ENCODE measurements around the gene CYP17A1. TPM values are rescaled to one million over a fixed set of nuclear protein-coding genes. Genes with fewer than 3 reads are reported as not detected.

CYP17A1 gene, protein sequence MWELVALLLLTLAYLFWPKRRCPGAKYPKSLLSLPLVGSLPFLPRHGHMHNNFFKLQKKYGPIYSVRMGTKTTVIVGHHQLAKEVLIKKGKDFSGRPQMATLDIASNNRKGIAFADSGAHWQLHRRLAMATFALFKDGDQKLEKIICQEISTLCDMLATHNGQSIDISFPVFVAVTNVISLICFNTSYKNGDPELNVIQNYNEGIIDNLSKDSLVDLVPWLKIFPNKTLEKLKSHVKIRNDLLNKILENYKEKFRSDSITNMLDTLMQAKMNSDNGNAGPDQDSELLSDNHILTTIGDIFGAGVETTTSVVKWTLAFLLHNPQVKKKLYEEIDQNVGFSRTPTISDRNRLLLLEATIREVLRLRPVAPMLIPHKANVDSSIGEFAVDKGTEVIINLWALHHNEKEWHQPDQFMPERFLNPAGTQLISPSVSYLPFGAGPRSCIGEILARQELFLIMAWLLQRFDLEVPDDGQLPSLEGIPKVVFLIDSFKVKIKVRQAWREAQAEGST
- 10 to 100 TPM in 3 of 4 donors, 1 to 10 TPM in 1; 4.0 to 29.1 (median 15.9) TPM for total RNA-seq

DNA sequence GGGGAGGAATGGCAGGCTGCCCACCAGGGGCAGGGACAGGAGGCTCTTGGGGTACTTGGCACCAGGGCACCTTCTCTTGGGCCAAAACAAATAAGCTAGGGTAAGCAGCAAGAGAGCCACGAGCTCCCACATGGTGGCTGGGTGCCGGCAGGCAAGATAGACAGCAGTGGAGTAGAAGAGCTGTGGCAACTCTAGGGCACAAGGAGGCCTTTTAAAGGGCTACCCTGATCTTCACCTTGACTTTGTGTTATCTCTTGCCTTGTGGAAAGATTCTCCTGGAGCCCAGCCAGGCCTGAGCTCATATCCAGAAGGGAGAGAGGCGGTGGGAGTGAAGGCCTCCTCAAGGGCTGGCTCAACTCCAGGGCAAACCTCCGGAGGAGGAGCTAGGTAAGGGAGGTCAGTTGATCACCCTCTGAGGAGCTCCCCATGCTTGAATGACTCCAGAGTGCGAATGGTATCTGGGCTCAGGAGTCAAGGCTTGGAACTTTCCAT lies at the start of gene CYP17A1:
Gene CYP17A1, minus strand, starts transcription at position 184 of the 492 bp plus-strand sequence. Its CDS starts 52 bp downstream, at position 132.
- DNase-seq = peak; percentile 98
- 22 to 34% methylated on average over 5 of the region's 5 CpGs for WGBS, 2 donors
- intact Hi-C loops (cut with DNase I) = loop anchor here (5.0 kb wide), 1 partner anchor 110 kb away; no protein-coding TSS in a partner anchor
- no peaks in the 10 kb centered on the region for H3K27me3 ChIP-seq
- no peaks in the 10 kb centered on the region for H3K36me3 ChIP-seq
- TF ChIP-seq, protein P1, sequence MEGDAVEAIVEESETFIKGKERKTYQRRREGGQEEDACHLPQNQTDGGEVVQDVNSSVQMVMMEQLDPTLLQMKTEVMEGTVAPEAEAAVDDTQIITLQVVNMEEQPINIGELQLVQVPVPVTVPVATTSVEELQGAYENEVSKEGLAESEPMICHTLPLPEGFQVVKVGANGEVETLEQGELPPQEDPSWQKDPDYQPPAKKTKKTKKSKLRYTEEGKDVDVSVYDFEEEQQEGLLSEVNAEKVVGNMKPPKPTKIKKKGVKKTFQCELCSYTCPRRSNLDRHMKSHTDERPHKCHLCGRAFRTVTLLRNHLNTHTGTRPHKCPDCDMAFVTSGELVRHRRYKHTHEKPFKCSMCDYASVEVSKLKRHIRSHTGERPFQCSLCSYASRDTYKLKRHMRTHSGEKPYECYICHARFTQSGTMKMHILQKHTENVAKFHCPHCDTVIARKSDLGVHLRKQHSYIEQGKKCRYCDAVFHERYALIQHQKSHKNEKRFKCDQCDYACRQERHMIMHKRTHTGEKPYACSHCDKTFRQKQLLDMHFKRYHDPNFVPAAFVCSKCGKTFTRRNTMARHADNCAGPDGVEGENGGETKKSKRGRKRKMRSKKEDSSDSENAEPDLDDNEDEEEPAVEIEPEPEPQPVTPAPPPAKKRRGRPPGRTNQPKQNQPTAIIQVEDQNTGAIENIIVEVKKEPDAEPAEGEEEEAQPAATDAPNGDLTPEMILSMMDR (IDR thresholded peaks at IDR 0.05) = peak in 1 of 6 experiments; percentile 16
- TF ChIP-seq POLR2A (IDR thresholded peaks at IDR 0.05) = peak in 1 of 2 donors; percentile 39
- H3K9me3 ChIP-seq = no peaks in the 10 kb centered on the region
- H3K4me3 ChIP-seq (replicated peaks in 1 of 3) = no peak within 1 kb of the TSS
- peak within 1 kb of the TSS; percentile 75 to 91 (median 89) for H3K27ac ChIP-seq
- peaks cover 39 to 42% of the 10 kb centered on the region in 2 donors for H3K4me1 ChIP-seq

DNA sequence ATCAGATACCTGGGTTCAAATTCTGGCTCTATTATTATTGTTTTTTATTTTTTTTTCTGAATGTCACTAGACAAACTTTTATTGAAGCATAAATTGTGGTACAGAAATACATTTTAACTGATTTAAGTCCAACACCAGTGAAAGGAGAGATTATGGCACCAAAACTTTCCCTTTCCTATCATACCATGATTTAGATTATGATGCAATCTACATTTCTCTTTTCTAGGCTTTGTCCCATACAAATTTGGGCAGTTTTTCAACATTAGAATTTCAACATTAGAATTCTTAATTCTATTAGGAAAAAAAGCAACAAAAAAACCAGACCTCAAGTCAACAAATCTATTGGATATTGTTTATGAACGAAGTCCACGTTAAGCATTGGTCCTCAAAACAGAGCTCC lies 43.0 kb upstream of the CYP17A1 start:
- Histone ChIP-seq H3K27me3 (no peaks in the 10 kb centered on the region), H3K4me3 (replicated peaks in 1 of 3) (no peak overlapping the region), H3K9me3 (no peaks in the 10 kb centered on the region), H3K4me1 (no peaks in the 10 kb centered on the region), H3K27ac (no peak overlapping the region), H3K36me3 (peaks cover 0 to 4% of the 10 kb centered on the region in 2 donors)
- intact Hi-C loops (cut with DNase I) = no loop called here
- DNase-seq = no peak
- no peak for TF ChIP-seq POLR2A (IDR thresholded peaks at IDR 0.05)
- TF ChIP-seq, protein P1 (IDR thresholded peaks at IDR 0.05) = no peak
- WGBS, 2 donors = 91 to 98% methylated on average over 2 of the region's 2 CpGs

DNA sequence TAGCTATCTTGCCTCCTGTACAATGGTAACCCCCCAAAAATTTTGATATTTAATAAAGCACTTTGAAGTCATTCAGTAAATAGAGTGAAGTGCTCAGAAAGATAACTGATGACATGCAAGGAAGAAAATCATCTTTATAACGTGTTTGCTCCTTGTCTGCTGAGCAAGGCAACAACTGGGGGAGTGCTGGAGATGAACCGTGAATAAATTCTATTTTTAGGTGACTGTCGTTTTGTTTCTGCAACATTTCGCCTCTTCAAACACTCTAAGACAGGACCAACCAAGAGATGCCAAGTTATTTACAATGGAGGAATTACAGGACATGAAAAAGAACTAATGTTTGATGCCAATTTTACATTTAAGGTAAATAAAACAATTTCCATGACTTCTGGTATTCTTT lies 41.4 kb upstream of the CYP17A1 start:
- TF ChIP-seq, protein P1 (IDR thresholded peaks at IDR 0.05) = no peak
- TF ChIP-seq POLR2A (IDR thresholded peaks at IDR 0.05) = no peak
- Histone ChIP-seq H3K27ac (no peak overlapping the region), H3K9me3 (no peaks in the 10 kb centered on the region), H3K4me3 (replicated peaks in 1 of 3) (no peak overlapping the region), H3K36me3 (peaks cover 0 to 4% of the 10 kb centered on the region in 2 donors), H3K27me3 (no peaks in the 10 kb centered on the region), H3K4me1 (no peaks in the 10 kb centered on the region)
- 82 to 86% methylated on average over 4 of the region's 4 CpGs for WGBS, 2 donors
- DNase-seq = no peak
- intact Hi-C loops (cut with DNase I) = no loop called here

DNA sequence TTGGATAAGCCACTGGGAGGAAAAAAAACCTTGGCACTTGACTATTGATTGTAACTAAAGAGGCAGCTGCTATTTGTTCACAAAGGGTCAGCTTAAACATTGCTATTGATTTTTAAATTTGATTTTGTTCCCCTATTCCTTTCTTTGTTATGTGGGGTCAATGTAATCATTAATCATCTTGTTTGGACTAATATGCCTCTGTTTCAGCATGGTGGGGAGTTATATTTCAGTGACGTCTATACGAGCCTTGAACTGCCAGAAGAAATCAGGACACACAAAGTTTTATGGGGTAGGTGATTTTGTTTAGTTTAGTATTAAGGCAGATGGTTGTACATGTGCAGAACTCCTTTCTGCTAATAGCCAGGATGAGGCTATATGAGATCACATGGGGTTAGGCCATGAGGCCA lies 39.5 kb upstream of the CYP17A1 start:
- H3K9me3 ChIP-seq = no peaks in the 10 kb centered on the region
- no peak for DNase-seq
- no peak for TF ChIP-seq POLR2A (IDR thresholded peaks at IDR 0.05)
- TF ChIP-seq, protein P1 (IDR thresholded peaks at IDR 0.05) = no peak
- peaks cover 0 to 4% of the 10 kb centered on the region in 2 donors for H3K36me3 ChIP-seq
- 88 to 92% methylated on average over 2 of the region's 2 CpGs for WGBS, 2 donors
- H3K4me3 ChIP-seq (replicated peaks in 1 of 3) = no peak overlapping the region
- no peaks in the 10 kb centered on the region for H3K4me1 ChIP-seq
- intact Hi-C loops (cut with DNase I) = no loop called here
- no peaks in the 10 kb centered on the region for H3K27me3 ChIP-seq
- H3K27ac ChIP-seq = no peak overlapping the region

DNA sequence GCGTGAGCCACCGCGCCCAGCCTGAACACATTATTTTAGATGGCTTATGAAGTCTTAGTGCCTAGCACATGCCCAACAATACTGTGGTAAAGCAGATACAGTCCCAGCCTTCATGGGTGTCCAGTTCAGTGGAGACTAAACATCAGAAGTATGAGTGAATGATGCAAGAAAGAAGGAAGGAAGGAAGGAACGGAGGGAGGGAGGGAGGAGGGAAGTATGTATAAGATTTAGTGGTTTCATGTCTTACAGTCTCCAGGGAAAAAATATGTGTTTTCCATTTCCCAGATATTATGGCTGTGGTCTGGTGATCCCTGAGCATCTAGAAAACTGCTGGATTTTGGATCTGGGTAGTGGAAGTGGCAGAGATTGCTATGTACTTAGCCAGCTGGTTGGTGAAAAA lies 35.0 kb upstream of the CYP17A1 start:
- intact Hi-C loops (cut with DNase I) = no loop called here
- Histone ChIP-seq H3K4me3 (replicated peaks in 1 of 3) (no peak overlapping the region), H3K36me3 (no peaks in the 10 kb centered on the region), H3K9me3 (no peaks in the 10 kb centered on the region), H3K27ac (no peak overlapping the region), H3K27me3 (no peaks in the 10 kb centered on the region), H3K4me1 (peaks cover 6 to 11% of the 10 kb centered on the region in 2 donors)
- TF ChIP-seq, protein P1 (IDR thresholded peaks at IDR 0.05) = no peak
- TF ChIP-seq POLR2A (IDR thresholded peaks at IDR 0.05) = no peak
- no peak for DNase-seq
- WGBS, 2 donors = 97 to 99% methylated on average over 4 of the region's 4 CpGs
